GM12878 (cell line): ENCODE results near the gene MDGA2. TPM values are rescaled to one million over a fixed set of nuclear protein-coding genes. Genes with fewer than 3 reads are reported as not detected.

Source experiments
- ATAC-seq: fragments of 200-7000 bp; cut with Tn5 transposase; 3 replicates; pipeline ENCODE4 v1.9.1; 2020; ENCODE audit warnings: mild to moderate bottlenecking, moderate library complexity
- BruUV-seq: library from RNA; stranded (reverse); fragments of 400-500 nt; replicated peaks from 2 replicates; lab custom pipeline; 2021; lab: Mats Ljungman, UMichigan
- CTCF ChIA-PET: fragments of 300-600 bp; sonication (Branson Sonifier 250); formaldehyde crosslinking; extraction: SDS; loops from one replicate; lab custom pipeline; 2021; ENCODE audit warnings: inconsistent platforms; lab: Yijun Ruan, JAX
- POLR2A ChIA-PET: fragments of 350-600 bp; formaldehyde crosslinking; extraction: SDS; loops from one replicate; lab custom pipeline; 2021; ENCODE audit warnings: inconsistent platforms; lab: Charles Lee
- RAD21 ChIA-PET: fragments of 300-600 bp; sonication (Branson Sonifier 250); formaldehyde crosslinking; loops from one replicate; lab custom pipeline; 2023; ENCODE audit warnings: antibody characterized with exemption; ENCODE audit not compliant: unreplicated experiment; lab: Charles Lee
- SMC1A ChIA-PET: fragments of 300-600 bp; sonication (Branson Sonifier 250); formaldehyde crosslinking; loops from one replicate; lab custom pipeline; 2023; ENCODE audit not compliant: unreplicated experiment, uncharacterized antibody; lab: Charles Lee
- DNase-seq: peaks from one replicate; pipeline ENCODE4 v3.0.0-alpha.2; 2011; ENCODE audit warnings: low read depth, low spot score
- FAIRE-seq: peaks from 3 replicates; lab custom pipeline; 2011; peaks lifted over from hg19 to GRCh38; lab: Jason Lieb, UNC
- H2AFZ ChIP-seq: 2 replicates; pipeline ENCODE4 v1.6.0; 2011; ENCODE audit warnings: low read depth, low read length, control low read depth; ENCODE audit not compliant: control insufficient read depth
- H3K27ac ChIP-seq: 2 replicates; pipeline ENCODE4 v1.5.1; 2011; ENCODE audit warnings: control low read depth; ENCODE audit not compliant: control insufficient read depth, insufficient read depth
- H3K27me3 ChIP-seq, 2 experiments: replicated peaks in 1 of 2; 2 replicates each; pipeline versions ENCODE4 v1.6.0 to v1.6.1; 2011; ENCODE audit warnings: low read length in 1 of 2; ENCODE audit not compliant: control insufficient read depth in 2 of 2, insufficient read depth in 2 of 2
- H3K36me3 ChIP-seq, 2 experiments: 2 replicates each; pipeline ENCODE4 v1.5.1; 2011; ENCODE audit warnings: low read length in 1 of 2; ENCODE audit not compliant: control insufficient read depth in 2 of 2, insufficient read depth in 2 of 2
- H3K4me1 ChIP-seq: 2 replicates; pipeline ENCODE4 v1.6.1; 2011; ENCODE audit warnings: mild to moderate bottlenecking, low read length, moderate library complexity, mixed read lengths; ENCODE audit not compliant: control insufficient read depth, insufficient read depth
- H3K4me2 ChIP-seq: 2 replicates; pipeline ENCODE4 v1.6.0; 2011; ENCODE audit warnings: control low read depth; ENCODE audit not compliant: control insufficient read depth, insufficient read depth
- H3K4me3 ChIP-seq: fragments of 200-600 bp; sonication (generic); 2 replicates; pipeline ENCODE4 v1.5.1; 2016
- H3K79me2 ChIP-seq: 2 replicates; pipeline ENCODE4 v1.6.0; 2011; ENCODE audit warnings: low read length; ENCODE audit not compliant: control insufficient read depth, insufficient read depth
- H3K9ac ChIP-seq: 2 replicates; pipeline ENCODE4 v1.8.0; 2011; ENCODE audit warnings: low read length, control low read depth, mixed read lengths; ENCODE audit not compliant: control insufficient read depth, insufficient read depth
- H3K9me3 ChIP-seq: replicated peaks from 3 replicates; pipeline ENCODE4 v1.5.1; 2011; ENCODE audit warnings: mild to moderate bottlenecking, low read length; ENCODE audit not compliant: control insufficient read depth, insufficient read depth
- H4K20me1 ChIP-seq: 2 replicates; pipeline ENCODE4 v1.6.0; 2011; ENCODE audit not compliant: control insufficient read depth, insufficient read depth
- ATF3 ChIP-seq: IDR thresholded peaks from 2 replicates; pipeline ENCODE4 v1.6.1; 2011; ENCODE audit warnings: low read depth, mild to moderate bottlenecking, low read length, moderate library complexity, borderline replicate concordance; ENCODE audit errors: extremely low read depth
- CEBPB ChIP-seq, 2 experiments: fragments of 150-350 bp in 1 of 2; IDR thresholded peaks; 2 replicates each; pipeline ENCODE4 v1.6.1; 2012 to 2014; ENCODE audit warnings: low read depth in 2 of 2, low read length in 2 of 2, borderline replicate concordance in 1 of 2, inconsistent platforms in 1 of 2
- EED ChIP-seq: sonication (generic); IDR thresholded peaks from 2 replicates; pipeline ENCODE4 v1.6.1; 2016; ENCODE audit warnings: antibody characterized with exemption, low read depth
- IRF5 ChIP-seq: fragments of 450-650 bp; IDR thresholded peaks from 2 replicates; pipeline ENCODE4 v1.6.1; 2017; ENCODE audit warnings: borderline replicate concordance
- JUNB ChIP-seq: IDR thresholded peaks from 2 replicates; pipeline ENCODE4 v1.6.1; 2016; ENCODE audit warnings: antibody characterized with exemption, mild to moderate bottlenecking
- LARP7 ChIP-seq: fragments of 450-650 bp; IDR thresholded peaks from 2 replicates; pipeline ENCODE4 v1.6.1; 2017; ENCODE audit warnings: mild to moderate bottlenecking
- NFYB ChIP-seq: IDR thresholded peaks from 2 replicates; pipeline ENCODE4 v1.6.1; 2011; ENCODE audit warnings: low read depth, mild to moderate bottlenecking, low read length, improper control_type of control experiment, moderate library complexity; ENCODE audit not compliant: insufficient read depth
- NR2F1 ChIP-seq: fragments of 450-650 bp; conservative IDR thresholded peaks from 2 replicates; pipeline ENCODE4 v1.6.1; 2017; ENCODE audit warnings: mild to moderate bottlenecking
- PAX5 ChIP-seq: IDR thresholded peaks from 2 replicates; pipeline ENCODE4 v1.6.1; 2011; ENCODE audit warnings: low read depth, low read length, borderline replicate concordance
- PML ChIP-seq: IDR thresholded peaks from 2 replicates; pipeline ENCODE4 v1.6.1; 2012; ENCODE audit warnings: low read length, inconsistent platforms
- RAD21 ChIP-seq: IDR thresholded peaks from 2 replicates; pipeline ENCODE4 v1.6.1; 2011; ENCODE audit warnings: mild to moderate bottlenecking, low read depth, low read length, moderate library complexity; ENCODE audit not compliant: insufficient read depth
- SPI1 ChIP-seq: IDR thresholded peaks from 2 replicates; pipeline ENCODE4 v1.6.1; 2011; ENCODE audit warnings: low read depth, mild to moderate bottlenecking, low read length, moderate library complexity, borderline replicate concordance; ENCODE audit not compliant: insufficient read depth
- STAT1 ChIP-seq: fragments of 450-650 bp; conservative IDR thresholded peaks from 2 replicates; pipeline ENCODE4 v1.6.1; 2014; ENCODE audit warnings: antibody characterized with exemption, mild to moderate bottlenecking
- ZBTB33 ChIP-seq: fragments of 450-650 bp; IDR thresholded peaks from 2 replicates; pipeline ENCODE4 v1.6.1; 2017; ENCODE audit warnings: mild to moderate bottlenecking
- WGBS: methylation state at CpG from one replicate; pipeline ENCODE4 v1.1.6; 2016; ENCODE audit warnings: low lambda C conversion rate; ENCODE audit not compliant: insufficient replicate concordance, insufficient coverage; ENCODE audit errors: missing lambda C conversion rate; 5-methylcytosine and 5-hydroxymethylcytosine counted together
- in situ Hi-C: fragments of 300-500 bp; cut with MboI; formaldehyde crosslinking; loops from 9 replicates; pipeline ENCODE4 v1.14.3; 2018; ENCODE audit warnings: mixed read lengths
- intact Hi-C: fragments of 100-400 bp; cut with micrococcal nuclease; formaldehyde crosslinking; loops from one replicate; pipeline ENCODE4 v1.14.2; 2022; ENCODE audit not compliant: unreplicated experiment
- polyA plus RNA-seq, 11 experiments: library from polyadenylated mRNA; depleted of rRNA in 4 of 11; unstranded in 6 of 11; stranded (reverse) in 5 of 11; fragments of >200 nt; fragmentation: Nextera tagmentation in 4 of 11; fragmentation: Illumina TruSeq in 1 of 11; extraction: Ambion mirVana in 4 of 11; extraction: Trizol in 1 of 11; gene quantifications; 1 replicate in 1 of 11; 2 replicates in 10 of 11; pipeline versions ENCODE4 v1.2.1 to v1.2.3, GENCODE V29; 2011 to 2016; ENCODE audit warnings: inconsistent platforms in 2 of 11, missing spikeins in 2 of 11, low read depth in 1 of 11
- total RNA-seq, 4 experiments: library from RNA; depleted of rRNA in 3 of 4; stranded (reverse); fragments of >200 nt in 3 of 4; fragmentation: Illumina TruSeq in 1 of 4; extraction: Trizol in 1 of 4; gene quantifications; 2 replicates each; pipeline versions ENCODE4 v1.2.1 to v1.2.3, GENCODE V29; 2013 to 2021
- TF ChIP-seq, protein P1 (sequence below): fragments of 450-650 bp; IDR thresholded peaks from 2 replicates; pipeline ENCODE4 v1.6.1; 2014; ENCODE audit warnings: mild to moderate bottlenecking
- TF ChIP-seq, protein P2 (sequence below): IDR thresholded peaks from 2 replicates; pipeline ENCODE4 v1.6.1; 2011; ENCODE audit warnings: borderline replicate concordance, low read depth, mild to moderate bottlenecking, moderate library complexity, mixed read lengths, low read length; ENCODE audit not compliant: insufficient read depth; ENCODE audit errors: extremely low read length

Gene MDGA2
- total and polyA plus RNA-seq, 10 of the 15 experiments (the other 5 are each of a cell fraction or from before 2014, with no cell fraction given) = not detected

GRCh38 chr14:47389535-47389934 lies 285.9 kb downstream of the MDGA2 start:
- H3K27ac ChIP-seq = no peak overlapping the region
- H3K4me3 ChIP-seq = no peak overlapping the region
- no peak for FAIRE-seq
- ChIA-PET SMC1A (no interaction called here), RAD21 (no interaction called here), POLR2A (no interaction called here), CTCF (no interaction called here)
- no peak overlapping the region for H2AFZ ChIP-seq
- no peak overlapping the region for H3K4me2 ChIP-seq
- BruUV-seq = no TSS peak
- no peak overlapping the region for H3K9ac ChIP-seq
- no peak for ATAC-seq
- H3K79me2 ChIP-seq = no peaks in the 10 kb centered on the region
- 0% methylated on average over 1 of the region's 1 CpG for WGBS
- in situ Hi-C loops = no loop called here
- no peaks in the 10 kb centered on the region for H3K9me3 ChIP-seq
- H4K20me1 ChIP-seq = no peaks in the 10 kb centered on the region
- intact Hi-C loops = no loop called here
- H3K27me3 ChIP-seq = no peaks in the 10 kb centered on the region
- H3K36me3 ChIP-seq = no peaks in the 10 kb centered on the region
- DNase-seq = no peak
- no peaks in the 10 kb centered on the region for H3K4me1 ChIP-seq
- TF ChIP-seq, protein P1, sequence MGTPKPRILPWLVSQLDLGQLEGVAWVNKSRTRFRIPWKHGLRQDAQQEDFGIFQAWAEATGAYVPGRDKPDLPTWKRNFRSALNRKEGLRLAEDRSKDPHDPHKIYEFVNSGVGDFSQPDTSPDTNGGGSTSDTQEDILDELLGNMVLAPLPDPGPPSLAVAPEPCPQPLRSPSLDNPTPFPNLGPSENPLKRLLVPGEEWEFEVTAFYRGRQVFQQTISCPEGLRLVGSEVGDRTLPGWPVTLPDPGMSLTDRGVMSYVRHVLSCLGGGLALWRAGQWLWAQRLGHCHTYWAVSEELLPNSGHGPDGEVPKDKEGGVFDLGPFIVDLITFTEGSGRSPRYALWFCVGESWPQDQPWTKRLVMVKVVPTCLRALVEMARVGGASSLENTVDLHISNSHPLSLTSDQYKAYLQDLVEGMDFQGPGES = no peak
- no peak for TF ChIP-seq ATF3
- no peak for TF ChIP-seq PAX5
- no peak for TF ChIP-seq EED
- no peak for TF ChIP-seq NFYB
- TF ChIP-seq IRF5 = no peak
- TF ChIP-seq STAT1 = no peak
- no peak for TF ChIP-seq RAD21
- no peak for TF ChIP-seq JUNB
- TF ChIP-seq ZBTB33 = no peak
- TF ChIP-seq LARP7 = no peak
- TF ChIP-seq NR2F1 = no peak
- TF ChIP-seq, protein P2, sequence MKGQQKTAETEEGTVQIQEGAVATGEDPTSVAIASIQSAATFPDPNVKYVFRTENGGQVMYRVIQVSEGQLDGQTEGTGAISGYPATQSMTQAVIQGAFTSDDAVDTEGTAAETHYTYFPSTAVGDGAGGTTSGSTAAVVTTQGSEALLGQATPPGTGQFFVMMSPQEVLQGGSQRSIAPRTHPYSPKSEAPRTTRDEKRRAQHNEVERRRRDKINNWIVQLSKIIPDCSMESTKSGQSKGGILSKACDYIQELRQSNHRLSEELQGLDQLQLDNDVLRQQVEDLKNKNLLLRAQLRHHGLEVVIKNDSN = no peak
- no peak for TF ChIP-seq CEBPB (IDR thresholded peaks at IDR 0.05; ENCODE audit: borderline replicate concordance in 1 of 2, low read depth in 2 of 2, low read length in 2 of 2)
- no peak for TF ChIP-seq PML
- TF ChIP-seq SPI1 = no peak
